ENCODE measurements around the gene GALR1.
"Not testable (repeated sequence)": the region's sequence is repeated elsewhere in the genome, so short reads cannot be mapped to it uniquely, and the experiment has no call there.

Gene GALR1

DNA sequence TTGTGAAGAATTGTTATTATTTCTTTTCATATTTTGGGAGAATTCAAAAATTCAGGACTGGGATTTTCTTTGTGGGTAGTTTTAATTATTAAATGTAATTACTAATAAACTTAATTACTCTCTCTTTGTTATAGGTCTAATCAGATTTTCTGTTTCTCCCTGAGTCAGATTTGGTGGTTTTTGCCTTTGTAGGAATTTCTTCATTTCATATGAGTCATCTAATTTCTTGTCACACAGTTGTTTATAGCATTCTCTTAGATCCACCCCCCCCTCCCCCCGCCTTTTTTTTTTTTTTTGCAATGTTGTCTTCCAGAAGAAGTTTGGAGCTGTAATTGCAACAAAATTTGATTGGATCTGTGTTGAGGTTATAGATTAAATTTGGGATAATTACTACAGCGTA, 26.0 kb upstream of the GALR1 start:
- H3K27me3 ChIP-seq (ENCODE audit: insufficient read depth, low read length, poor library complexity), result no peaks in the 10 kb centered on the region
- H3K4me2 ChIP-seq (ENCODE audit: insufficient read depth, low read length), result no peak overlapping the region
- no peaks in the 10 kb centered on the region for H4K20me1 ChIP-seq (ENCODE audit: insufficient read depth, low read length)
- TF ChIP-seq, protein P1, sequence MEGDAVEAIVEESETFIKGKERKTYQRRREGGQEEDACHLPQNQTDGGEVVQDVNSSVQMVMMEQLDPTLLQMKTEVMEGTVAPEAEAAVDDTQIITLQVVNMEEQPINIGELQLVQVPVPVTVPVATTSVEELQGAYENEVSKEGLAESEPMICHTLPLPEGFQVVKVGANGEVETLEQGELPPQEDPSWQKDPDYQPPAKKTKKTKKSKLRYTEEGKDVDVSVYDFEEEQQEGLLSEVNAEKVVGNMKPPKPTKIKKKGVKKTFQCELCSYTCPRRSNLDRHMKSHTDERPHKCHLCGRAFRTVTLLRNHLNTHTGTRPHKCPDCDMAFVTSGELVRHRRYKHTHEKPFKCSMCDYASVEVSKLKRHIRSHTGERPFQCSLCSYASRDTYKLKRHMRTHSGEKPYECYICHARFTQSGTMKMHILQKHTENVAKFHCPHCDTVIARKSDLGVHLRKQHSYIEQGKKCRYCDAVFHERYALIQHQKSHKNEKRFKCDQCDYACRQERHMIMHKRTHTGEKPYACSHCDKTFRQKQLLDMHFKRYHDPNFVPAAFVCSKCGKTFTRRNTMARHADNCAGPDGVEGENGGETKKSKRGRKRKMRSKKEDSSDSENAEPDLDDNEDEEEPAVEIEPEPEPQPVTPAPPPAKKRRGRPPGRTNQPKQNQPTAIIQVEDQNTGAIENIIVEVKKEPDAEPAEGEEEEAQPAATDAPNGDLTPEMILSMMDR (IDR thresholded peaks at IDR 0.05; ENCODE audit: borderline replicate concordance, extremely low read depth, low read length, poor library complexity, severe bottlenecking), result no peak
- no peak for TF ChIP-seq EZH2 (IDR thresholded peaks at IDR 0.05; ENCODE audit: borderline replicate concordance, low read depth, low read length, severe bottlenecking)
- H3K79me2 ChIP-seq (ENCODE audit: insufficient read depth, low read length), result no peaks in the 10 kb centered on the region
- H3K27ac ChIP-seq (ENCODE audit: low read length), result no peak overlapping the region
- H3K36me3 ChIP-seq (ENCODE audit: insufficient read depth, low read length), result no peaks in the 10 kb centered on the region
- no peak overlapping the region for H3K9ac ChIP-seq (ENCODE audit: low read depth, low read length)
- H3K9me3 ChIP-seq (ENCODE audit: insufficient read depth, low read length, severe bottlenecking), result no peaks in the 10 kb centered on the region
- no peak overlapping the region for H3K4me3 ChIP-seq (ENCODE audit: low read depth in 1 of 2, low read length in 2 of 2)
- H2AFZ ChIP-seq (ENCODE audit: low read depth, low read length), result no peak overlapping the region
- no peak for ATAC-seq (ENCODE audit: insufficient read depth, low read depth)
- DNase-seq, result no peak
- peaks cover 2% of the 10 kb centered on the region; the same call in 1 of the 2 replicates for H3K4me1 ChIP-seq (ENCODE audit: insufficient read depth, low read length)

DNA sequence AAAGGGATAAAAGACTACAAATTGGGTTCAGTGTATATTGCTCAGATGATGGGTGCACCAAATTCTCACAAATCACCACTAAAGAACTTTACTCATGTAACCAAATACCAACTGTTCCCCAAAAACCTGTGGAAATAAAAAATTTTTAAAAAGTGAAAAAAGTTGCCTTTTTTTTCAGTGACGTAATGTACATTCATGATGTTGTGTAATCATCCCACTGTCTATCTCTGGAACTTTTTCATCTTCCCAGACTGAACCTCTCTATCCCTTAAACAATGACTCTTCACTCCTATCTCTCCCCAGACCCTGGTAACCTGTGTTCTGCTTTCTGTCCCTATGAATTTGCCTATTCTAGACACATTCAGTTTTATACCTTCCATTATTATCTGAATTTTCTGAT, 19.0 kb upstream of the GALR1 start:
- Histone ChIP-seq H4K20me1 (ENCODE audit: insufficient read depth, low read length) (no peaks in the 10 kb centered on the region), H3K9me3 (ENCODE audit: insufficient read depth, low read length, severe bottlenecking) (no peaks in the 10 kb centered on the region), H3K27me3 (ENCODE audit: insufficient read depth, low read length, poor library complexity) (no peaks in the 10 kb centered on the region), H3K4me1 (ENCODE audit: insufficient read depth, low read length) (no peaks in the 10 kb centered on the region), H2AFZ (ENCODE audit: low read depth, low read length) (no peak overlapping the region), H3K9ac (ENCODE audit: low read depth, low read length) (no peak overlapping the region), H3K4me2 (ENCODE audit: insufficient read depth, low read length) (no peak overlapping the region), H3K4me3 (ENCODE audit: low read depth in 1 of 2, low read length in 2 of 2) (no peak overlapping the region), H3K36me3 (ENCODE audit: insufficient read depth, low read length) (no peaks in the 10 kb centered on the region), H3K79me2 (ENCODE audit: insufficient read depth, low read length) (no peaks in the 10 kb centered on the region), H3K27ac (ENCODE audit: low read length) (no peak overlapping the region)
- no peak for TF ChIP-seq EZH2 (IDR thresholded peaks at IDR 0.05; ENCODE audit: borderline replicate concordance, low read depth, low read length, severe bottlenecking)
- TF ChIP-seq, protein P1 (IDR thresholded peaks at IDR 0.05; ENCODE audit: borderline replicate concordance, extremely low read depth, low read length, poor library complexity, severe bottlenecking), result no peak
- ATAC-seq (ENCODE audit: insufficient read depth, low read depth) (no peak), DNase-seq (no peak)

DNA sequence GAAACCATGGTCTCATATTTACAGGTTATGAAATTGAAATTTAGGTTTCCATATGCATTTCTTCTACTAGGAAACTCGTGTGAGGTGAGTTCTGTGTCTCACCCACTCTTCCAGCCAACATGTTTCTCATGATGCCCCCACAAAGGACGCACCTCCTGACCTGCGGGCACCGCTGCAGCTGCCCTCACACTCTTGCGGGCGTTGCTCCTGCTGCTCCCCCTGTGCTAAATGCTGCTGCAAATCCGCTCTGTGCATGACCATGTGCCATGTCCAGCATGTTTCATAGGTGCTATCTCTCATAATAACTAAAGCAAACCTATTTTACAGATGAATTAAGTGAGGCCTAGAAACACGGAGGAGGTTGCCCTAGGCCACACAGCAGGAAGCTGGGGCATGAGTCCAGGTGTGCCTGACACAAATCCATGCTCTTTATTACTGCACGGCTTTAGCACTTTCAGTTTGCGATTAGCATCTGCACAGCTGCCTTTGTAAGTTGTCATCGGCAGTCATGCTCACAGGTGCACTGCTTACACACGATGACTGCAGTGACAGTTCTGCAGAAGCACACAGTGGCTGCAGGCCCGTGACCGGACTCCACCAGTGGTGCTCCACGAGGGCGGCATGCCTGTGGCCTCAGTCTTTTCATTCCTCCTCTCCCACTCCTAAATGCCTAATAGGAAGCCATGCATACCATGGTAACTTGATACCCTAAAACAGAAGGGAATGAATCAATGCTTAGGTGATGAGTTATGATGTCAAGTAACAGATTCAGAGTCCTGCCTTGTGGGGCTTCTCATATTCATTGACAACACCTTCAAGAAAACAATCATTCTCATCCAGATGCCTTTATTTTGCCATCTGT, 14.9 kb upstream of the GALR1 start:
- Histone ChIP-seq H3K4me3 (ENCODE audit: low read depth in 1 of 2, low read length in 2 of 2) (no peak overlapping the region), H3K27ac (ENCODE audit: low read length) (no peak overlapping the region), H4K20me1 (ENCODE audit: insufficient read depth, low read length) (no peaks in the 10 kb centered on the region), H3K9ac (ENCODE audit: low read depth, low read length) (no peak overlapping the region), H3K4me1 (ENCODE audit: insufficient read depth, low read length) (no peaks in the 10 kb centered on the region), H2AFZ (ENCODE audit: low read depth, low read length) (no peak overlapping the region), H3K36me3 (ENCODE audit: insufficient read depth, low read length) (no peaks in the 10 kb centered on the region), H3K4me2 (ENCODE audit: insufficient read depth, low read length) (no peak overlapping the region), H3K27me3 (ENCODE audit: insufficient read depth, low read length, poor library complexity) (no peaks in the 10 kb centered on the region), H3K9me3 (ENCODE audit: insufficient read depth, low read length, severe bottlenecking) (peaks cover 21% of the 10 kb centered on the region), H3K79me2 (ENCODE audit: insufficient read depth, low read length) (no peaks in the 10 kb centered on the region)
- ATAC-seq (ENCODE audit: insufficient read depth, low read depth), result peak; percentile 56; the same call in 1 of the 3 replicates
- TF ChIP-seq, protein P1 (IDR thresholded peaks at IDR 0.05; ENCODE audit: borderline replicate concordance, extremely low read depth, low read length, poor library complexity, severe bottlenecking), result no peak
- no peak for TF ChIP-seq EZH2 (IDR thresholded peaks at IDR 0.05; ENCODE audit: borderline replicate concordance, low read depth, low read length, severe bottlenecking)
- no peak for DNase-seq

DNA sequence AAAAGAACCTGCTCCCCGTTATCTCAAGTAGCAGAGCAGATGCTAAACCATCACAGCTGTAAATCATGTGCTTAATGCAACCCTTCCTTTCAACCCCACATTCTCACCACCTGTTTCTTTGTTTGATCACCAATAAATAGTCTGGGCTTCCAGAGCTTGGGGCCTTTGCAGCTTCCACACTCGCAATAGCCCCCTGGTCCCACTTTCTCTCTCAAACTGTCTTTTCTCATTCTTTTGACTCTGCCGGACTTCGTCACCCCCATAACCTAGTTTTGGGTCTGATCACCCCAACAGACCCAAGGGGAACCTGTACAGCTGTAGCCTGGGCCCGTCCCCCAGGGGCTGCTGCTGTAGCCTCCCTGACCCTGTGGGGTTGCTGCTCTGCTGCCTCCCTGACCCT, 10.4 kb upstream of the GALR1 start:
- not testable (repeated sequence) for H3K27me3 ChIP-seq (ENCODE audit: insufficient read depth, low read length, poor library complexity); H3K4me3 ChIP-seq (ENCODE audit: low read depth in 1 of 2, low read length in 2 of 2); H3K27ac ChIP-seq (ENCODE audit: low read length); H3K9ac ChIP-seq (ENCODE audit: low read depth, low read length); ATAC-seq (ENCODE audit: insufficient read depth, low read depth); H4K20me1 ChIP-seq (ENCODE audit: insufficient read depth, low read length); H3K4me1 ChIP-seq (ENCODE audit: insufficient read depth, low read length); H2AFZ ChIP-seq (ENCODE audit: low read depth, low read length); H3K36me3 ChIP-seq (ENCODE audit: insufficient read depth, low read length); H3K4me2 ChIP-seq (ENCODE audit: insufficient read depth, low read length); H3K79me2 ChIP-seq (ENCODE audit: insufficient read depth, low read length)
- peak; percentile 22 for DNase-seq
- H3K9me3 ChIP-seq (ENCODE audit: insufficient read depth, low read length, severe bottlenecking), result peaks cover 32% of the 10 kb centered on the region
